Neural crest cell (in vitro differentiated cells): ENCODE results near the gene HEG1. TPM values are rescaled to one million over a fixed set of nuclear protein-coding genes. Genes with fewer than 3 reads are reported as not detected.

Source experiments
- DNase-seq: peaks from one replicate; pipeline ENCODE4 v3.0.0; 2021; ENCODE audit warnings: low read depth, mixed read lengths, low spot score
- H3K27ac Mint-ChIP-seq: one replicate; pipeline ENCODE4 v1.8.0; 2021; ENCODE audit warnings: mild to moderate bottlenecking, mixed read lengths; ENCODE audit not compliant: unreplicated experiment
- H3K27me3 Mint-ChIP-seq: 2 replicates; pipeline ENCODE4 v1.8.0; 2021; ENCODE audit warnings: low read depth, mild to moderate bottlenecking, mixed read lengths
- H3K36me3 Mint-ChIP-seq: 2 replicates; pipeline ENCODE4 v1.8.0; 2021; ENCODE audit warnings: low read depth, mild to moderate bottlenecking, mixed read lengths
- H3K4me1 Mint-ChIP-seq: 2 replicates; pipeline ENCODE4 v1.8.0; 2021; ENCODE audit warnings: mixed read lengths
- H3K4me3 Mint-ChIP-seq: one replicate; pipeline ENCODE4 v1.8.0; 2021; ENCODE audit warnings: mild to moderate bottlenecking, mixed read lengths
- H3K9me3 Mint-ChIP-seq: 2 replicates; pipeline ENCODE4 v1.8.0; 2021; ENCODE audit warnings: mixed read lengths
- total RNA-seq: library from RNA; stranded (reverse); gene quantifications from 2 replicates; pipeline ENCODE4 v1.2.1, GENCODE V29; 2021
- TF ChIP-seq, protein P1 (sequence below): fragments of 200-600 bp; sonication (generic); conservative IDR thresholded peaks from 2 replicates; pipeline ENCODE4 v1.5.0; 2021; ENCODE audit warnings: antibody characterized with exemption, mild to moderate bottlenecking

Gene HEG1
- total RNA-seq, 1 donor from 2014 or later = 32.0 TPM

- no peak overlapping the region for H3K4me3 Mint-ChIP-seq
- H3K27me3 Mint-ChIP-seq = no peaks in the 10 kb centered on the region
- no peak overlapping the region for H3K27ac Mint-ChIP-seq
- peaks cover 4% of the 10 kb centered on the region for H3K4me1 Mint-ChIP-seq
- TF ChIP-seq, protein P1, sequence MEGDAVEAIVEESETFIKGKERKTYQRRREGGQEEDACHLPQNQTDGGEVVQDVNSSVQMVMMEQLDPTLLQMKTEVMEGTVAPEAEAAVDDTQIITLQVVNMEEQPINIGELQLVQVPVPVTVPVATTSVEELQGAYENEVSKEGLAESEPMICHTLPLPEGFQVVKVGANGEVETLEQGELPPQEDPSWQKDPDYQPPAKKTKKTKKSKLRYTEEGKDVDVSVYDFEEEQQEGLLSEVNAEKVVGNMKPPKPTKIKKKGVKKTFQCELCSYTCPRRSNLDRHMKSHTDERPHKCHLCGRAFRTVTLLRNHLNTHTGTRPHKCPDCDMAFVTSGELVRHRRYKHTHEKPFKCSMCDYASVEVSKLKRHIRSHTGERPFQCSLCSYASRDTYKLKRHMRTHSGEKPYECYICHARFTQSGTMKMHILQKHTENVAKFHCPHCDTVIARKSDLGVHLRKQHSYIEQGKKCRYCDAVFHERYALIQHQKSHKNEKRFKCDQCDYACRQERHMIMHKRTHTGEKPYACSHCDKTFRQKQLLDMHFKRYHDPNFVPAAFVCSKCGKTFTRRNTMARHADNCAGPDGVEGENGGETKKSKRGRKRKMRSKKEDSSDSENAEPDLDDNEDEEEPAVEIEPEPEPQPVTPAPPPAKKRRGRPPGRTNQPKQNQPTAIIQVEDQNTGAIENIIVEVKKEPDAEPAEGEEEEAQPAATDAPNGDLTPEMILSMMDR = no peak
- peaks cover 3% of the 10 kb centered on the region for H3K36me3 Mint-ChIP-seq
- peaks cover 6% of the 10 kb centered on the region for H3K9me3 Mint-ChIP-seq
- no peak for DNase-seq
These were observed 46.7 kb upstream of the HEG1 start for GRCh38 chr3:125102470-125102869.

DNA sequence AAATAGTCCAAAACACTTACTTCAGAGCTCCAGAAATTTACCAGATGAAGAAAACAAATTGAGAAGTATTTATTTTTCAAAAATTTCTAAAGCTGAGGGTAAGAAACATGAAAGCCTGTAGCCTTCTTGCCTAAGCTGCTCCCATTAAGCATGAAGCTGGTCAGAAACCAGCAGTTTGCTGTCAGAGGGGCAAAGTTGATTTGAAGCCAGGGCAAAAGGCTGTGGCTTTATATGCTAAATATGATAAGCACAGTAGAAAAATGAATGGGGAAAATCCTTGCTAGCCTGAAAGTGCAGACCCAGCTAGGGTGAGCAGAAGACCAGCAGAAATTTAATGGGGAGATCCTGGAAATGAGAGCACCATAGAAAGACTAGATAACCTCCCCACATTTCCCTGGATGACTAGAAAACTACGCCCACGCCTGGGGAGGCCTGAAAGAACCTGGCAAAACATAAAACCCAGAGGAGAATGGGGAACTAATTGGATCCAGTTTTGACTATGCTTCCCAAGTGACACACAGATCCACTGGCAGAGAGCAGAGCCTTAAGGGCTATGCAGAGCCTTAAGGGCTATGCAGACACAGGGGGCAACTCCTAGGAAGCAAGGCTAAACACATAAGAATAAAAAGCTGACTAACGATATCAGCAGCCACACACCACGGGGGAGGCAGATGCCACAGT, 43.0 kb upstream of the HEG1 start:
- H3K27me3 Mint-ChIP-seq = no peaks in the 10 kb centered on the region
- peaks cover 3% of the 10 kb centered on the region for H3K36me3 Mint-ChIP-seq
- H3K4me3 Mint-ChIP-seq = no peak overlapping the region
- no peak for DNase-seq
- TF ChIP-seq, protein P1 = no peak
- no peak overlapping the region for H3K27ac Mint-ChIP-seq
- no peaks in the 10 kb centered on the region for H3K4me1 Mint-ChIP-seq
- H3K9me3 Mint-ChIP-seq = peaks cover 3% of the 10 kb centered on the region

- TF ChIP-seq, protein P1 = no peak
- DNase-seq = no peak
- Mint-ChIP-seq H3K9me3 (peaks cover 3% of the 10 kb centered on the region), H3K36me3 (peaks cover 2% of the 10 kb centered on the region), H3K27me3 (no peaks in the 10 kb centered on the region), H3K4me3 (no peak overlapping the region), H3K27ac (no peak overlapping the region), H3K4me1 (peaks cover 10% of the 10 kb centered on the region)
These were observed 34.9 kb upstream of the HEG1 start for GRCh38 chr3:125090649-125091048.

DNA sequence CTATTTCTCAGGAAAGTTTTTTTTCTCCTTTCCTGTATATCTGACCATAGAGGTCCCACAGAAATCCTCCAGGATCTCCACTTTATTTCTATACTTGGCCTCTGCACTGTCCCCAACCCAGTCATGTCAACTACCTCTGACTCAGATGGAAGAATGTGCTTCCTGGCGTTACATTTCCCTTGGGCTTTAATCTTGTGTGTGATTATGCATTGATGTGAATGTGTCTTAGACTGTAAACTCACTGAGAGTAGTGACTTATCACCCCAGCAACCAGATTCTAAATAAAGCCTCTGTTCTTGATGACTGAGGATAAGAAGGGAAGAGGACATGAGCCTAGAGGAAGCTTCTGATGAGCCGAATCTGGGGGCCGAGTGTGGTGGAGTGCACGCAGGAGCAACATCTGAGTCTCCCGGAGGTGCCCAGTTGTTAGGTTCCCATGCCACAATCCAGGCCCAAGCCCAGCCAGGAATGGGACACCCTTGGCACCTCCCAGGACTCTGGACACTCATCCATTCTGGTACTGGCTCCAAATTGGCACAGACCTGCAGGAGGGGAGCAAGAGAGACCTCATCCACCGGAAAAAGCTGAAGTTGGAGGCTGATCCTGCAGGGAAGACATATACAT, 32.1 kb upstream of the HEG1 start:
- Mint-ChIP-seq H3K36me3 (peaks cover 2% of the 10 kb centered on the region), H3K27ac (no peak overlapping the region), H3K9me3 (peaks cover 3% of the 10 kb centered on the region), H3K4me3 (no peak overlapping the region), H3K27me3 (no peaks in the 10 kb centered on the region), H3K4me1 (peaks cover 10% of the 10 kb centered on the region)
- no peak for DNase-seq
- TF ChIP-seq, protein P1 = no peak

- TF ChIP-seq, protein P1 = no peak
- no peak for DNase-seq
- H3K27me3 Mint-ChIP-seq = no peaks in the 10 kb centered on the region
- H3K4me1 Mint-ChIP-seq = peaks cover 10% of the 10 kb centered on the region
- H3K9me3 Mint-ChIP-seq = no peaks in the 10 kb centered on the region
- H3K36me3 Mint-ChIP-seq = no peaks in the 10 kb centered on the region
- no peak overlapping the region for H3K4me3 Mint-ChIP-seq
- no peak overlapping the region for H3K27ac Mint-ChIP-seq
These were observed 29.4 kb upstream of the HEG1 start for GRCh38 chr3:125085166-125085565.
